Mesothelial cell of epicardium (in vitro differentiated cells): ENCODE measurements around the gene PRUNE2. TPM values are rescaled to one million over a fixed set of nuclear protein-coding genes. Genes with fewer than 3 reads are reported as not detected.

Experiments used
- DNase-seq, 2 experiments: peaks; one replicate each; pipeline ENCODE4 v3.0.0; 2021; ENCODE audit warnings: low spot score in 2 of 2; ENCODE audit not compliant: unreplicated experiment in 2 of 2
- H3K27ac Mint-ChIP-seq: 2 replicates; pipeline ENCODE4 v1.8.0; 2021; ENCODE audit warnings: mixed read lengths
- H3K27me3 Mint-ChIP-seq: 2 replicates; pipeline ENCODE4 v1.8.0; 2021; ENCODE audit warnings: low read depth, mixed read lengths
- H3K36me3 Mint-ChIP-seq: 2 replicates; pipeline ENCODE4 v1.8.0; 2021; ENCODE audit warnings: mixed read lengths
- H3K4me1 Mint-ChIP-seq: 2 replicates; pipeline ENCODE4 v1.8.0; 2021; ENCODE audit warnings: mixed read lengths
- H3K4me3 Mint-ChIP-seq: 2 replicates; pipeline ENCODE4 v1.8.0; 2021; ENCODE audit warnings: mild to moderate bottlenecking, moderate library complexity, mixed read lengths
- H3K9me3 Mint-ChIP-seq: 2 replicates; pipeline ENCODE4 v1.8.0; 2021; ENCODE audit warnings: mixed read lengths
- total RNA-seq: library from RNA; stranded (reverse); gene quantifications from 3 replicates; pipeline ENCODE4 v1.2.1, GENCODE V29; 2021
- TF ChIP-seq, protein P1 (sequence below): fragments of 200-600 bp; sonication (generic); IDR thresholded peaks from one replicate; pipeline ENCODE4 v1.5.0; 2021; ENCODE audit warnings: antibody characterized with exemption; ENCODE audit not compliant: unreplicated experiment

The PRUNE2 gene
- total RNA-seq, 1 donor from 2014 or later: 3.4 TPM

- H3K36me3 Mint-ChIP-seq: no peaks in the 10 kb centered on the region
- H3K9me3 Mint-ChIP-seq: no peaks in the 10 kb centered on the region
- no peak overlapping the region for H3K4me3 Mint-ChIP-seq
- H3K27ac Mint-ChIP-seq: no peak overlapping the region
- TF ChIP-seq, protein P1, sequence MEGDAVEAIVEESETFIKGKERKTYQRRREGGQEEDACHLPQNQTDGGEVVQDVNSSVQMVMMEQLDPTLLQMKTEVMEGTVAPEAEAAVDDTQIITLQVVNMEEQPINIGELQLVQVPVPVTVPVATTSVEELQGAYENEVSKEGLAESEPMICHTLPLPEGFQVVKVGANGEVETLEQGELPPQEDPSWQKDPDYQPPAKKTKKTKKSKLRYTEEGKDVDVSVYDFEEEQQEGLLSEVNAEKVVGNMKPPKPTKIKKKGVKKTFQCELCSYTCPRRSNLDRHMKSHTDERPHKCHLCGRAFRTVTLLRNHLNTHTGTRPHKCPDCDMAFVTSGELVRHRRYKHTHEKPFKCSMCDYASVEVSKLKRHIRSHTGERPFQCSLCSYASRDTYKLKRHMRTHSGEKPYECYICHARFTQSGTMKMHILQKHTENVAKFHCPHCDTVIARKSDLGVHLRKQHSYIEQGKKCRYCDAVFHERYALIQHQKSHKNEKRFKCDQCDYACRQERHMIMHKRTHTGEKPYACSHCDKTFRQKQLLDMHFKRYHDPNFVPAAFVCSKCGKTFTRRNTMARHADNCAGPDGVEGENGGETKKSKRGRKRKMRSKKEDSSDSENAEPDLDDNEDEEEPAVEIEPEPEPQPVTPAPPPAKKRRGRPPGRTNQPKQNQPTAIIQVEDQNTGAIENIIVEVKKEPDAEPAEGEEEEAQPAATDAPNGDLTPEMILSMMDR: no peak
- DNase-seq: no peak
- H3K27me3 Mint-ChIP-seq: peaks cover 16% of the 10 kb centered on the region
- no peaks in the 10 kb centered on the region for H3K4me1 Mint-ChIP-seq
Measured at GRCh38 chr9:76887003-76887821, 18.7 kb downstream of the PRUNE2 start.

DNA sequence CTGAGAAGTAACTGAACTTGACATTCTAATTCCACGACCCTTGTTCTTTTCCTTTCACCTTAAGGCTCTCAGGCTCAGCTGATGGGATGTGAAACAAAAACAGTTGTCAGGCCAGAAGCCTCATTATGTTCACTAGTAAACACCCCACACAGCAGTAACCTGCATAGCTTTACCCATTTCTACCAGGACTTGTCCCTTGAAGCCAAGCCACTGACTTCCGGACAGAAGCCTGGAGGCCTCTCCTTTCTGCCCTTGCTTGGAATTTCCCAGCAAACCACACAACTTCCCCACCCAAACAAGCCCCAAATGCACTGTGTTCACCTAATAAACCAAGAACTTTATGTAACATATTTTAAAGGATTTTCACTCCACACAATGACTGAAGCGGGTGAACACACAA lies 19.6 kb downstream of the PRUNE2 start:
- H3K4me3 Mint-ChIP-seq: no peak overlapping the region
- H3K4me1 Mint-ChIP-seq: no peaks in the 10 kb centered on the region
- no peaks in the 10 kb centered on the region for H3K36me3 Mint-ChIP-seq
- no peak overlapping the region for H3K27ac Mint-ChIP-seq
- H3K27me3 Mint-ChIP-seq: peaks cover 14% of the 10 kb centered on the region
- no peaks in the 10 kb centered on the region for H3K9me3 Mint-ChIP-seq
- TF ChIP-seq, protein P1: no peak
- no peak for DNase-seq

DNA sequence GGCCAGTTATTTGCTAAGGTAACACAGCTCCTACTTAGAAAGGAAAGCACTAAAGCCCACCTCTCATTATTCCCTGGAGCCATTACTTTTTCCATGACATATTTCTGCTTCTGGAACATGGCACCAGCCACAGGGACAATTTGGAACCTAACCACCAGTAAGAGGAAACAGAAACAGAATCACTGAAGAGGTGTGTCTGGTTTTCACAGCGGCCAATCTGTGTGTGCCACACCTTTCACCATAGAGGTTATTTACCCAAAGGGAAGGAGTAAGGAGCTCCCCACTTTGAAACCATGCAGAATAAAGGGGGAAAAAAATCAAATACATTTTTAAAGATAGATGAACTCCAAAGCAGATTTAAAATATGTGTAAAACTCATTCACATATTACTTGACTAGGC lies 21.1 kb downstream of the PRUNE2 start:
- H3K4me3 Mint-ChIP-seq: no peak overlapping the region
- H3K9me3 Mint-ChIP-seq: no peaks in the 10 kb centered on the region
- H3K4me1 Mint-ChIP-seq: no peaks in the 10 kb centered on the region
- no peak for DNase-seq
- peaks cover 7% of the 10 kb centered on the region for H3K27me3 Mint-ChIP-seq
- H3K27ac Mint-ChIP-seq: no peak overlapping the region
- no peaks in the 10 kb centered on the region for H3K36me3 Mint-ChIP-seq
- TF ChIP-seq, protein P1: no peak

- TF ChIP-seq, protein P1: no peak
- H3K4me3 Mint-ChIP-seq: no peak overlapping the region
- H3K27me3 Mint-ChIP-seq: peaks cover 3% of the 10 kb centered on the region
- H3K27ac Mint-ChIP-seq: no peak overlapping the region
- no peak for DNase-seq
- H3K9me3 Mint-ChIP-seq: no peaks in the 10 kb centered on the region
- H3K36me3 Mint-ChIP-seq: no peaks in the 10 kb centered on the region
- H3K4me1 Mint-ChIP-seq: no peaks in the 10 kb centered on the region
Measured at GRCh38 chr9:76883341-76883855, 22.5 kb downstream of the PRUNE2 start.

- Mint-ChIP-seq H3K4me1 (no peaks in the 10 kb centered on the region), H3K27ac (no peak overlapping the region), H3K4me3 (no peak overlapping the region), H3K9me3 (no peaks in the 10 kb centered on the region), H3K36me3 (no peaks in the 10 kb centered on the region), H3K27me3 (peaks cover 2% of the 10 kb centered on the region)
- DNase-seq: no peak
- TF ChIP-seq, protein P1: no peak
Measured at GRCh38 chr9:76882686-76883085, 23.2 kb downstream of the PRUNE2 start.
